AG04450 (cell line): ENCODE data around the gene ERBIN. TPM values are rescaled to one million over a fixed set of nuclear protein-coding genes. Genes with fewer than 3 reads are reported as not detected.
"Not testable (repeated sequence)": the region's sequence is repeated elsewhere in the genome, so short reads cannot be mapped to it uniquely, and the experiment has no call there.

Experiments
- CTCF ChIA-PET: fragments of 300-600, 350-600 bp; formaldehyde crosslinking; extraction: SDS; loops from one replicate; lab custom pipeline; 2022; ENCODE audit warnings: antibody characterized with exemption, inconsistent platforms; lab: Charles Lee
- POLR2A ChIA-PET: fragments of 350-600 bp; formaldehyde crosslinking; extraction: SDS; loops from one replicate; lab custom pipeline; 2021; ENCODE audit warnings: antibody characterized with exemption, inconsistent platforms; lab: Yijun Ruan, JAX
- DNase-seq: peaks from one replicate; pipeline ENCODE4 v3.0.0-alpha.2; 2011; ENCODE audit warnings: low read depth, low spot score
- H3K27ac ChIP-seq: one replicate; pipeline ENCODE4 v1.5.1; 2012; ENCODE audit warnings: low read depth, low read length, control low read depth
- H3K27me3 ChIP-seq: one replicate; pipeline ENCODE4 v1.6.0; 2012; ENCODE audit warnings: low read length; ENCODE audit not compliant: control insufficient read depth, insufficient read depth
- H3K4me3 ChIP-seq: 2 replicates; pipeline ENCODE4 v1.5.1; 2011; ENCODE audit warnings: mild to moderate bottlenecking, low read depth, low read length, control low read depth
- H3K9me3 ChIP-seq: 2 replicates; pipeline ENCODE4 v1.5.1; 2012; ENCODE audit warnings: low read length; ENCODE audit not compliant: control insufficient read depth, insufficient read depth
- polyA minus RNA-seq: library from RNA; depleted of rRNA, polyadenylated mRNA; stranded (reverse); fragments of >200 nt; gene quantifications from 2 replicates; pipeline ENCODE4 v1.2.3, GENCODE V29; 2011; rRNA and poly(A)+ RNA removed
- polyA plus RNA-seq: library from polyadenylated mRNA; depleted of rRNA; stranded (reverse); fragments of >200 nt; gene quantifications from 2 replicates; pipeline ENCODE4 v1.2.3, GENCODE V29; 2011; rRNA removed
- TF ChIP-seq, protein P1 (sequence below): IDR thresholded peaks from 2 replicates; pipeline ENCODE4 v1.5.1; 2011; ENCODE audit warnings: low read depth, low read length, control low read depth, inconsistent platforms

The ERBIN gene, protein sequence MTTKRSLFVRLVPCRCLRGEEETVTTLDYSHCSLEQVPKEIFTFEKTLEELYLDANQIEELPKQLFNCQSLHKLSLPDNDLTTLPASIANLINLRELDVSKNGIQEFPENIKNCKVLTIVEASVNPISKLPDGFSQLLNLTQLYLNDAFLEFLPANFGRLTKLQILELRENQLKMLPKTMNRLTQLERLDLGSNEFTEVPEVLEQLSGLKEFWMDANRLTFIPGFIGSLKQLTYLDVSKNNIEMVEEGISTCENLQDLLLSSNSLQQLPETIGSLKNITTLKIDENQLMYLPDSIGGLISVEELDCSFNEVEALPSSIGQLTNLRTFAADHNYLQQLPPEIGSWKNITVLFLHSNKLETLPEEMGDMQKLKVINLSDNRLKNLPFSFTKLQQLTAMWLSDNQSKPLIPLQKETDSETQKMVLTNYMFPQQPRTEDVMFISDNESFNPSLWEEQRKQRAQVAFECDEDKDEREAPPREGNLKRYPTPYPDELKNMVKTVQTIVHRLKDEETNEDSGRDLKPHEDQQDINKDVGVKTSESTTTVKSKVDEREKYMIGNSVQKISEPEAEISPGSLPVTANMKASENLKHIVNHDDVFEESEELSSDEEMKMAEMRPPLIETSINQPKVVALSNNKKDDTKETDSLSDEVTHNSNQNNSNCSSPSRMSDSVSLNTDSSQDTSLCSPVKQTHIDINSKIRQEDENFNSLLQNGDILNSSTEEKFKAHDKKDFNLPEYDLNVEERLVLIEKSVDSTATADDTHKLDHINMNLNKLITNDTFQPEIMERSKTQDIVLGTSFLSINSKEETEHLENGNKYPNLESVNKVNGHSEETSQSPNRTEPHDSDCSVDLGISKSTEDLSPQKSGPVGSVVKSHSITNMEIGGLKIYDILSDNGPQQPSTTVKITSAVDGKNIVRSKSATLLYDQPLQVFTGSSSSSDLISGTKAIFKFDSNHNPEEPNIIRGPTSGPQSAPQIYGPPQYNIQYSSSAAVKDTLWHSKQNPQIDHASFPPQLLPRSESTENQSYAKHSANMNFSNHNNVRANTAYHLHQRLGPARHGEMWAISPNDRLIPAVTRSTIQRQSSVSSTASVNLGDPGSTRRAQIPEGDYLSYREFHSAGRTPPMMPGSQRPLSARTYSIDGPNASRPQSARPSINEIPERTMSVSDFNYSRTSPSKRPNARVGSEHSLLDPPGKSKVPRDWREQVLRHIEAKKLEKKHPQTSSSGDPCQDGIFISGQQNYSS (N-terminal part only)
- polyA plus RNA-seq (43.4 and 64.8 TPM in 2 replicates), polyA minus RNA-seq (63.9 and 91.7 TPM in 2 replicates)

DNA sequence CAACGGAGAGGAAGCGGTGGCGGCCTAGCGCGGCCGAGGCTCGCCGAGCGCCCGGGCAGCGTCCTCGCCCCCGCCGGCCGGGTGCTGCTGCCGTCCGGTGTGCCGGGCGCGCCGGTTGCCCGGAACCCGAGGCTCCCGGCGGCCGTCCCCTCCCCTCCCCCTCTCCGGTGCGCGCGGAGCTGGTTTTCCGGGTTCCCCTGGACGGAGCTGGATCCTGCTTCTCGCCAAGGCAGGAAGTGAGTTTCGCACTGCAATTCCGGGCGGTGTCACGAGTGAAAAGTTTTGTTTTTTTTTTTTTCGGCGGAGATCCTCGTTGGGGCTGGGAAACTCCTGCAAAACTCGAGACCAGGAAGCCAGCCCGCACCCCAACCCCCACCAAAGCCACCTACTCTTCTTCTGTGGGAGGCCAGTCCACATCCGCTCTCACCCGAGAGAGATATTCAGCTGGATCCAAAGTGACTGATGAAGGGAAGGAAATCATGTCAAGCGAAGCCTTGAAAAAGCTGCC, at the start of gene ERBIN:
Gene ERBIN, plus strand, starts transcription at position 300 of the 508 bp plus-strand sequence. CDS start 66,144 bp downstream, outside the sequence.
- H3K27me3 ChIP-seq = no peaks in the 10 kb centered on the region
- H3K4me3 ChIP-seq = peak within 1 kb of the TSS; percentile 85
- POLR2A ChIA-PET = interaction anchor here (0.6 to 1.5 kb wide), 19 partner anchors 8 to 270 kb away, joined by 3 to 11 read pairs (median 4); no protein-coding TSS in a partner anchor
- no peaks in the 10 kb centered on the region for H3K9me3 ChIP-seq
- CTCF ChIA-PET = interaction anchor here (0.6 to 0.7 kb wide), 4 partner anchors 19 to 248 kb away, joined by 3 to 5 read pairs (median 4); partner anchors contain the start of gene NLN
- peak; percentile 60 for DNase-seq
- H3K27ac ChIP-seq = peak within 1 kb of the TSS; percentile 98
- TF ChIP-seq, protein P1, sequence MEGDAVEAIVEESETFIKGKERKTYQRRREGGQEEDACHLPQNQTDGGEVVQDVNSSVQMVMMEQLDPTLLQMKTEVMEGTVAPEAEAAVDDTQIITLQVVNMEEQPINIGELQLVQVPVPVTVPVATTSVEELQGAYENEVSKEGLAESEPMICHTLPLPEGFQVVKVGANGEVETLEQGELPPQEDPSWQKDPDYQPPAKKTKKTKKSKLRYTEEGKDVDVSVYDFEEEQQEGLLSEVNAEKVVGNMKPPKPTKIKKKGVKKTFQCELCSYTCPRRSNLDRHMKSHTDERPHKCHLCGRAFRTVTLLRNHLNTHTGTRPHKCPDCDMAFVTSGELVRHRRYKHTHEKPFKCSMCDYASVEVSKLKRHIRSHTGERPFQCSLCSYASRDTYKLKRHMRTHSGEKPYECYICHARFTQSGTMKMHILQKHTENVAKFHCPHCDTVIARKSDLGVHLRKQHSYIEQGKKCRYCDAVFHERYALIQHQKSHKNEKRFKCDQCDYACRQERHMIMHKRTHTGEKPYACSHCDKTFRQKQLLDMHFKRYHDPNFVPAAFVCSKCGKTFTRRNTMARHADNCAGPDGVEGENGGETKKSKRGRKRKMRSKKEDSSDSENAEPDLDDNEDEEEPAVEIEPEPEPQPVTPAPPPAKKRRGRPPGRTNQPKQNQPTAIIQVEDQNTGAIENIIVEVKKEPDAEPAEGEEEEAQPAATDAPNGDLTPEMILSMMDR = no peak

DNA sequence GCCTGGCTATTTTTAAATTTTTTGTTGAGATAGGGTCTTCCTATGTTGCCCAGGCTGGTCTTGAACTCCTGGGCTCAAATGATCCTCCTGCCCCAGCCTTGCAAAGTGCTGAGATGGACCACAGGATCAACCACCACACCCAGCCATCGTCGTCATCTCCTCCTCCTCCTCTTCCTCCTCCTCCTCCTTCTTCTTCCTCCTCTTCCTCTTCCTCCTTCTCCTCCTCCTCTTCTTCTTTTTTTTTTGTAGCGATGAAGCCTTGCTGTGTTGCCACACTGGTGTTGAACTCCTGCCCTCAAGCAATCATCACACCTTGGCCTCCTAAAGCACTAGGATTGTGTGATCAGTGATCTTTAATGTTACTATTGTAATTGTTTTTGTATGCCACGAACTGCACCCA, 49.4 kb upstream of the ERBIN start:
- ChIA-PET CTCF (no interaction called here), POLR2A (no interaction called here)
- TF ChIP-seq, protein P1 = no peak
- no peak for DNase-seq
- Histone ChIP-seq H3K27me3 (no peaks in the 10 kb centered on the region), H3K9me3 (0 out of 2 replicates have a peak, but pooled peaks cover 3% of the 10 kb centered on the region), H3K4me3 (no peak overlapping the region), H3K27ac (no peak overlapping the region)

DNA sequence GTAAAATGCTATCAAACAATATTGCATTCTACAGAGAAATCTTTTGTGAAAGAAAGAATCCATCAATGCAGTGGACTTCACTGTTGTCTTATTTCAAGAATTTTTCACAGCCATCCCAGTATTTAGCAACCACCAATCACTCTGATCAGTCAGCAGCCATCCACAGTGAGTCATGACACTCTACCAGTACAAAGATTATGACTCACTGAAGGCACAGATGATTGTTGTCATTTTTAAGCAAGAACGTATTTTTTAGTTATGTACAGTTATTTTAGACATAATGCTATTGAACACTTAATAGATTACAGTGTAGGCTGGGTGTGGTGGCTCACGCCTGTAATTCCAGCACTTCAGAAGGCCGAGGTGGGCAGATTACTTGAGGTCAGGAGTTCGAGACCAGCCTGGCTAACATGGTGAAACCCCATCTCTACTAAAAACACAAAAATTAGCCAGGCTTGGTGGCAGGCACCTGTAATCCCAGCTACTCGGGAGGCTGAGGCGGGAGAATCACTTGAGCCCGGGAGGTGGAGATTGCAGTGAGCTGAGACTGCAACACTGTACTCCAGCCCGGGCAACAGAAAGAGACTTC, 46.6 kb upstream of the ERBIN start:
- H3K9me3 ChIP-seq, H3K4me3 ChIP-seq, POLR2A ChIA-PET, H3K27ac ChIP-seq, H3K27me3 ChIP-seq, CTCF ChIA-PET: not testable (repeated sequence)
- DNase-seq = peak; percentile 61

DNA sequence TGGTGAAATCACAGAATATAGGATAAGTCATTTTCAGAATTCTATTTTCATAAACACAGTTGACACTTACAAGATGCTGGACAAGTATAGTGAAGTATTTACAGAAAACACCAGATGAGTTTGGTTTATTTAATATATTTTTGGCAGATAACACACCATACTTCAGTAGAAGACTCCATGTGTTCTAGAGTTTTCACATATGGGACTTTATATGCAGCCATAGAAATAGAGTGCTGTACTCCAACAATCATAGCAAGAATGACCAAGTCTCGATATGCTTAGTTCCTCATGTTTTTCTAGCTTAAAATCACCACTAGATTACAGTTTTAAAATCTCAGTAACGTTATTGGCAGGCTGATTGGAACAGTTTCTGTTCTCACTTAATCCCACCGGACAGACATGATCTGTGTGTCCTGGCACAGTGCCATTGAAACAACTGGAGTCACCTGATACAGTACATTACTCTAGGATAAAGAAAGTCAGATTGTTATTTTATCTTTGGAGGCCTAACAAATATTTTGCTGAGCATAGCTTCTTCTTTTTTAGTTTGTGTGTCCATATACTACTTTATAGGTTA, 45.8 kb upstream of the ERBIN start:
- no peak overlapping the region for H3K4me3 ChIP-seq
- no peaks in the 10 kb centered on the region for H3K27me3 ChIP-seq
- no peak for DNase-seq
- ChIA-PET CTCF (no interaction called here), POLR2A (no interaction called here)
- 0 out of 2 replicates have a peak, but pooled peaks cover 3% of the 10 kb centered on the region for H3K9me3 ChIP-seq
- TF ChIP-seq, protein P1 = no peak
- no peak overlapping the region for H3K27ac ChIP-seq
